Activated CD4-positive, alpha-beta T cell treated with anti-CD3 and anti-CD28 coated beads for 4 hours (primary cell): Measurements from ENCODE around the gene SLC2A3.
"Not testable (repeated sequence)": the region's sequence is repeated elsewhere in the genome, so short reads cannot be mapped to it uniquely, and the experiment has no call there.

ENCODE experiments used
- DNase-seq, 2 donors: peaks; one replicate each; pipeline ENCODE4 v3.0.0-alpha.2; 2020

Gene SLC2A3

GRCh38 chr12:7935590-7936581, at the start of gene SLC2A3:
Gene SLC2A3, minus strand, starts transcription at chr12:7936187. Its CDS starts 153 bp downstream, at chr12:7936034.
- DNase-seq: peak; percentile 78 to 80

- no peak for DNase-seq
Measured at GRCh38 chr12:7984900-7985299, 48.9 kb upstream of the SLC2A3 start.

DNA sequence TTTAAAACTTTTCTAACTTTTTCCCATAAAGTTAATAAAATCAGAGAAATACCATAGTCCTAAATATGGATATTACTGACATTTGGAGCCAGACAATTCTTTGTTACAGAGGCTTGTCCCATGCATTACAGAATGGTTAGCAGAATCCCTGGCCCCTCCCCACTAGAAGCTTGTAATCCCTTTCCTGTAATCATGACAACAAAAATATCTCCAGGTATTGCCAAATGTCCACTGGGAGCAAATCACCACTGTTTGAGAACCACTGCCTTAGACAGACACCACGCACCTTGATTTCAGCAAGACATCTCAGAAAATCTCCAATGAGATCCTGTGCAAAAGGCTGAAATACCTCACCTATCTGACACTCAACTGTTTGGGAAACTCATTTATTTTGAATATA, 47.5 kb upstream of the SLC2A3 start:
- not testable (repeated sequence) for DNase-seq

DNA sequence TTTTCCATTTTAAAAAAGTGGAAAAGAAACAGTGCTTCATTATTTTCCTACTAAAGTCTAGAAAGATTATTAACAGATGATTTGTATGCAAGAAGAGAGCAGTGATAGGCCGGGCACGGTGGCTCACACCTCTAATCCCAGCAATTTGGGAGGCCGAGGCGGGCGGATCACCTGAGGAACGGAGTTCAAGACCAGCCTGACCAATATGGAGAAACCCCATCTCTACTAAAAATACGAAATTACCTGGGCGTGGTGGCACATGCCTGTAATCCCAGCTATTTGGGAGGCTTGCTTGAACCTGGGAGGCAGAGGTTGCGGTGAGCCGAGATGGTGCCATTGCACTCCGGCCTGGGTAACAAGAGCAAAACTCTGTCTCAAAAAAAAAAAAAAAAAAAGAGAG, 47.0 kb upstream of the SLC2A3 start:
- DNase-seq: not testable (repeated sequence)

DNA sequence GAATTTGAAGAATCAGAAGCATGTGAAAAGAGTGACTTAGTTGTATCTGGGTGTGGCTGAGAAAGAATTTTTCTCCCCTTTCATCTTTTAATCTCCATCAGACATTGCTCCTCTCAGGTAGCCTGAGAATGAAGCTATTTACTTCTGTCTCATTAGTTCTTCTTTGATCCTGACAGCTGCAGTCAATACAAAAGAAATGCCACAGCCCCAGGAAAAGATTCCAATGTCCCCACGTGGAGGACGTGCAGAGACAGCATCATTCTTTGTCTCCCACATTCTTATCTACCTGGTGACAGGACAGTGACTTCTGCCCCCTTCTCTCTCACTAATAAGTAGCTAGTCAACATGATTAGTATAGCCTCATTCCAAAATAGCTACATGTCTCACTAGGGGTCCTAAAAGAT, 46.3 kb upstream of the SLC2A3 start:
- not testable (repeated sequence) for DNase-seq

- no peak for DNase-seq
Measured at GRCh38 chr12:7981446-7981845, 45.5 kb upstream of the SLC2A3 start.

DNA sequence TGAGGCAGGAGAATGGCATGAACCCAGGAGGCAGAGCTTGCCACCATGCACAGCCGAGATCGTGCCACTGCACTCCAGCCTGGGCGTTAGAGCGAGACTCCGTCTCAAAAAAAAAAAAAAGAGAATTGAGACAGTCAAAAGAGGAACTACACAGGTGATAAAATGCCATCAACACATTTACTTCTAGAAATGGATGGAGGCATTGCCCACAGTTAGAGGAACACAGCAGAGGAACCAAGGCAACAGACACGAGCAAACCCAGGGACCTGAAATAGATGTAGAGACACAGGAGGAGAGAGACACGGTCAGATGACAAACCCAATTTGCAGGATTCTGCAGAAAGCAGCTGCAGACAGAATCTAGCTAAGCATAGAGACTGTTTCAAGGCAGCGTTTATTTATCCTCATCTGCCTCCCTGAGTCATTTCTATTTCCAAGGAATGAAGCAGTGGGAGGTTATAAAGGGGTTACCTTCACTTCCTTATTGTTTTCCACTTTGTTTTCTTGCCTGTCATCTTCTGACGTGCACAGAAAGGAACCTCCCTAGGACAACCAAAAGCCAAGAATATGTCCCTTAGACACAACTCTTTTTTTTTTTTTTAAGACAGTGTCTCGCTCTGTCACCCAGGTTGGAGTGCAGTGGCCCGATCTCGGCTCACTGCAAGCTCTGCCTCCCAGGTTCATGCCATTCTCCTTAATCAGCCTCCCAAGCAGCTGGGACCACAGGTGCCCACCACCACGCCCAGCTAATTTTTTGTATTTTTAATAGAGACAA, 41.6 kb upstream of the SLC2A3 start:
- DNase-seq: not testable (repeated sequence)

DNA sequence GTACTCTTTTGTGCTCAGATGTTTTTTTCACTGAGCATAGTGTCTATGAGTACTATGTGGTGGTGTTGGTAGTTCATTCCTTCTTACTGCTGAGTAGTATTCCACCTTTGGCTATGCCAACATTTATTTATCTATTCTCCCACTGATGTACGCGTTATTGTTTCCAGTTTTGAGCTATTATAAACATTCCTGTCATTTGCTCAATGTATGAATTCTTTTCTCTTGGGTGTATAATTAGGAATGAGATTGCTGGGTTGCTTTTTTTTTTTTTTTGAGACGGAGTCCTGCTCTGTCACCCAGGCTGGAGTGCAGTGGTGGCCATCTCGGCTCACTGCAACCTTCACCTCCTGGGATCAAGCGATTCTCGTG, 37.5 kb upstream of the SLC2A3 start:
- DNase-seq: no peak

GRCh38 chr12:7972734-7973456, 36.9 kb upstream of the SLC2A3 start:
- no peak for DNase-seq

- DNase-seq: not testable (repeated sequence)
Measured at GRCh38 chr12:7972269-7972668, 36.3 kb upstream of the SLC2A3 start.

DNA sequence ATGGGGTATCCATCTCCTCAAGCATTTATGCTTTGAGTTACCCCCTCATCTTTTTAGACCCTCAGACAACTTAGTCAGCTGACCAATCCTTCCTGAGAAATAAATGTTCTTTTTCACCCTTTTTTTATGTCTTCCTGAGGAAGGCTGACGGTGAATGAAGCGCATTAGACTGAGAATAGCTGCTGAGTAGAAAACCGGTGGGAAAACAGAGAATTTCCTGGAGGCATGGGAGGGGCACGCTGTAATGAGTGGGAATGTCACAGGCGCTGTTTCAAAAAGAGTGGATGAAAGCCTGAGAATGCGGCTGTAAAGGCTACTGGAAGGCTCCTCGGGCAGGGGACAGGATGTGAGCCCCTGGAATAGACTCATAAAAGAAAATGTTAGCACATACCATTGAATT, 35.8 kb upstream of the SLC2A3 start:
- DNase-seq: not testable (repeated sequence)

- DNase-seq: peak; percentile 78 to 86
Measured at GRCh38 chr12:7970475-7971252, 34.7 kb upstream of the SLC2A3 start.

- no peak for DNase-seq
Measured at GRCh38 chr12:7966563-7966962, 30.6 kb upstream of the SLC2A3 start.

GRCh38 chr12:7964669-7965068, 28.7 kb upstream of the SLC2A3 start:
- not testable (repeated sequence) for DNase-seq

- DNase-seq: no peak
Measured at GRCh38 chr12:7961395-7962178, 25.6 kb upstream of the SLC2A3 start.

- peak; percentile 16 to 21 for DNase-seq
Measured at GRCh38 chr12:7959701-7960121, 23.7 kb upstream of the SLC2A3 start.

DNA sequence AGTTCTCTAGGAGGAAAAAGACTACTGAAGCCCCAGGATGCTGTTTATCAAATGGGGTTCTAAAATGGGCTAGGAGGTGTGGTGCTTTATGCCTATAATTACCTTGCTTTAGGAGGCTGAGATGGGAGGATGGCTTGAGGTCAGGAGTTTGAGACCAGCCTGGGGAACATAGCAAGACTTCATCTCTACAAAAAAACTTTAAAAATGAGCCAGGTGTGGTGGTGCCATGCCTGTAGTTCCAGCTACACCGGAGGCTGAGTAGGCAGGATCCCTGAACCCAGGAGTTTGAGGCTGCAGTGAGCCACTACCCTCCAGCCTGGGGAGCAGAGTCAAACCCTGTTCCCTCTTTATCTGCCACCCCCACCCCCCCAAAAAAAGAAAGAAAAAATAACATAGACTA, 23.3 kb upstream of the SLC2A3 start:
- DNase-seq: no peak

DNA sequence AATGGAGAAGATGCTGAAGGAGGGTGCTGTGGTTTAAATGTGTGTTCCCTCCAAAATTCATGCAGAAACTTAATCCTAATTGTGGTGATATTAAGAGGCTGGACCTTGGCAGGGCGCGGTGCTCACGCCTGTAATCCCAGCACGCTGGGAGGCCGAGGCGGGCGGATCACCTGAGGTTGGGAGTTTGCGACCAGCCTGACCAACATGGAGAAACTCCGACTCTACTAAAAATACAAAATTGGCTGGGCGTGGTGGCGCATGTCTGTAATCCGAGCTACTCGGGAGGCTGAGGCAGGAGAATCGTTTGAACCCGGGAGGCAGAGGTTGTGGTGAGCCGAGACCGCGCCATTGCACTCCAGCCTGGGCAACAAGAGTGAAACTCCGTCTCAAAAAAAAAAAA, 18.9 kb upstream of the SLC2A3 start:
- not testable (repeated sequence) for DNase-seq

DNA sequence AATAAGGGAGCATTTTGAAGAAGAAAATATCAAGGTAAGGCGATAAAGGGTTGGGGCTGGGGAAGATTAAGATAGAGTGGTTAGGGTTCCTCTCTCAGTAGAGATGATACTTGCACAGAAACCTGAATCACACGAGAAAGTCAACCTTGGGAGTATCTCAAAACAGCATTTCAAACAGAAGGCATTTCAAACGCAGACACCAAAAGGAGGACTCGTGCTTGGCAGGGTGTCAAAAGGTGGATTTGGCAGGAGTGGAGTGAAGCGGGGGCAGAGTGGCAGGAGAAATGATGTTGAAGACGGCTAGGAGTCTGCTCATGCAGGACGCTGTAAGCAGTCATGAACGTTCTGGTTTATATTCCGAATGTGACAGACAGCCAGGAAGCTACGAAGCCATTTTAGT, 18.4 kb upstream of the SLC2A3 start:
- not testable (repeated sequence) for DNase-seq

GRCh38 chr12:7953912-7954311, 17.9 kb upstream of the SLC2A3 start:
- not testable (repeated sequence) for DNase-seq

DNA sequence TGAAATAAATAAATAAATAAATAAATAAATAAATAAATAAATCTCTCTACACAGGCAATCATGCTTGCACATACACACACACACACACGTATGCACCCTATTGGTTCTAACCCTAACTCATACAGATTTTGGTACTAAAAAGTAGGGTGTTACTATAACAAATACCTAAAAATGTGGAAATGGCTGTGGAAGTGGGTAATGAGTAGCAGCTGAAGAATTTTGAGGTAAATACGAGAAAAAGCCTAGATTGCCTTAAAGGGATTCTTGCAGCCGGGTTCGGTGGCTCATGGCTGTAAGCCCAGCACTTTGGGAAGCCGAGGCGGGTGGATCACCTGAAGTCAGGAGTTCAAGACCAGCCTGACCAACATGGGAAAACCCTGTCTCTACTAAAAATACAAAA, 15.7 kb upstream of the SLC2A3 start:
- DNase-seq: no peak
